Measurements from ENCODE around the gene RBBP8NL. TPM values are rescaled to one million over a fixed set of nuclear protein-coding genes. Genes with fewer than 3 reads are reported as not detected.

RBBP8NL gene
- total and polyA plus RNA-seq, 2 donors (not counting 3 experiments of a cell fraction or from before 2014, with no cell fraction given): not detected

GRCh38 chr20:62430311-62430853 is 3.0 kb upstream of the RBBP8NL start:
- no TSS peak for BruUV-seq (replicated peaks)
- dilution Hi-C loops (cut with MboI; ENCODE audit: extremely low pct_ligation_motif_present, low sequenced_read_pairs): no loop called here
- Histone ChIP-seq H3K9ac (replicated peaks; ENCODE audit: extremely low read depth, insufficient read depth, low read length) (no peak overlapping the region), H3K27ac (ENCODE audit: insufficient read depth, low read depth, low read length) (no peak overlapping the region), H3K4me2 (ENCODE audit: insufficient read depth, low read length) (no peak overlapping the region), H3K79me2 (ENCODE audit: control insufficient read depth, insufficient read depth, low read length) (no peaks in the 10 kb centered on the region), H3K9me1 (replicated peaks; ENCODE audit: control insufficient read depth, extremely low read depth, insufficient read depth, low read length) (no peaks in the 10 kb centered on the region), H3K4me3 (replicated peaks in 1 of 3; ENCODE audit: insufficient read depth in 1 of 3, low read depth in 1 of 3, low read length in 3 of 3) (no peak overlapping the region), H3K36me3 (ENCODE audit: control insufficient read depth in 2 of 2, extremely low read depth in 1 of 2, insufficient read depth in 2 of 2, low read length in 2 of 2) (no peaks in the 10 kb centered on the region), H2AFZ (ENCODE audit: low read depth, low read length) (no peak overlapping the region), H4K20me1 (replicated peaks; ENCODE audit: control insufficient read depth, extremely low read depth, insufficient read depth, low read length) (no peaks in the 10 kb centered on the region), H3K27me3 (ENCODE audit: control insufficient read depth in 2 of 2, insufficient read depth in 2 of 2, low read length in 2 of 2) (peaks cover 22 to 23% of the 10 kb centered on the region in 2 experiments), H3K9me3 (replicated peaks; ENCODE audit: control insufficient read depth, insufficient read depth, low read length) (no peaks in the 10 kb centered on the region), H3K4me1 (ENCODE audit: control insufficient read depth, extremely low read depth, insufficient read depth, low read length) (no peaks in the 10 kb centered on the region)
- TF ChIP-seq JUN (IDR thresholded peaks at IDR 0.05; ENCODE audit: borderline replicate concordance, insufficient read depth, insufficient read length, low read depth): no peak
- no peak for TF ChIP-seq MYC (IDR thresholded peaks at IDR 0.05; ENCODE audit: low read depth, low read length)
- no peak for TF ChIP-seq GATA2 (IDR thresholded peaks at IDR 0.05; ENCODE audit: insufficient read depth, insufficient read length, low read depth, low read length)
- TF ChIP-seq POLR2A (IDR thresholded peaks at IDR 0.05; ENCODE audit: low read depth, low read length): no peak
- TF ChIP-seq MAX (IDR thresholded peaks at IDR 0.05; ENCODE audit: insufficient read depth, insufficient read length): no peak
- no peak for TF ChIP-seq EZH2 (IDR thresholded peaks at IDR 0.05; ENCODE audit: borderline replicate concordance, low read depth, low read length, severe bottlenecking)
- TF ChIP-seq, protein P1, sequence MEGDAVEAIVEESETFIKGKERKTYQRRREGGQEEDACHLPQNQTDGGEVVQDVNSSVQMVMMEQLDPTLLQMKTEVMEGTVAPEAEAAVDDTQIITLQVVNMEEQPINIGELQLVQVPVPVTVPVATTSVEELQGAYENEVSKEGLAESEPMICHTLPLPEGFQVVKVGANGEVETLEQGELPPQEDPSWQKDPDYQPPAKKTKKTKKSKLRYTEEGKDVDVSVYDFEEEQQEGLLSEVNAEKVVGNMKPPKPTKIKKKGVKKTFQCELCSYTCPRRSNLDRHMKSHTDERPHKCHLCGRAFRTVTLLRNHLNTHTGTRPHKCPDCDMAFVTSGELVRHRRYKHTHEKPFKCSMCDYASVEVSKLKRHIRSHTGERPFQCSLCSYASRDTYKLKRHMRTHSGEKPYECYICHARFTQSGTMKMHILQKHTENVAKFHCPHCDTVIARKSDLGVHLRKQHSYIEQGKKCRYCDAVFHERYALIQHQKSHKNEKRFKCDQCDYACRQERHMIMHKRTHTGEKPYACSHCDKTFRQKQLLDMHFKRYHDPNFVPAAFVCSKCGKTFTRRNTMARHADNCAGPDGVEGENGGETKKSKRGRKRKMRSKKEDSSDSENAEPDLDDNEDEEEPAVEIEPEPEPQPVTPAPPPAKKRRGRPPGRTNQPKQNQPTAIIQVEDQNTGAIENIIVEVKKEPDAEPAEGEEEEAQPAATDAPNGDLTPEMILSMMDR (IDR thresholded peaks at IDR 0.05; ENCODE audit: extremely low read depth in 1 of 2, insufficient read depth in 1 of 2, low read depth in 1 of 2, low read length in 2 of 2): no peak
- TF ChIP-seq POLR2AphosphoS5 (IDR thresholded peaks at IDR 0.05; ENCODE audit: insufficient read depth, low read depth, low read length): no peak
- no peak for TF ChIP-seq FOS (IDR thresholded peaks at IDR 0.05; ENCODE audit: borderline replicate concordance, insufficient read depth, low read length)
- CTCF ChIA-PET: interaction anchor here (1.0 kb wide), 1 partner anchor 20 kb away, joined by 3 read pairs; no protein-coding TSS in a partner anchor
- POLR2A ChIA-PET: no interaction called here
- intact Hi-C loops (cut with micrococcal nuclease): no loop called here
- no peak for DNase-seq (ENCODE audit: low read depth, low spot score)
- no peak for FAIRE-seq
